Measurements from ENCODE around the gene CEACAM21. TPM values are rescaled to one million over a fixed set of nuclear protein-coding genes. Genes with fewer than 3 reads are reported as not detected.

CEACAM21 gene
- total RNA-seq, result 1 to 10 TPM in 2 of 4 donors, under 1 TPM in 2; 0.37 to 3.5 (median 1.4) TPM

DNA sequence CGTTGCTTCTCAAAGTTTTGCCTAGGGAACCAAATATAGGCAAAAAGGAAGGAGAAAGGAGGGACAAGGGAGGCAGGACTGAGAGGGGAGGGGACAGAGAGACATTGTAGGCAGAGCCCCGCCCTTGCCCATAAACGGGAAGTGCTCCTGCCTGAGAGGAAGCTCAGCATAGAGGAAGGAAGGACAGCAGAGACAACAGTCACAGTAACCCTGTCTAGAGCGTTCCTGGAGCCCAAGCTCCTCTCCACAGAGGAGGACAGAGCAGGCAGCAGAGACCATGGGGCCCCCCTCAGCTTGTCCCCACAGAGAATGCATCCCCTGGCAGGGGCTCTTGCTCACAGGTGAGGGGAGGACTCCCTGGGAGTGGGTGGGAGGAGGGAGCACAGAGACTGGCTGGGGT is at the start of gene CEACAM21:
Gene CEACAM21, plus strand, starts transcription at position 169 of the 400 bp plus-strand sequence. Its CDS starts 109 bp downstream, at position 278.
- DNase-seq (ENCODE audit: low spot score) (no peak), ATAC-seq (ENCODE audit: low FRiP score) (peak; percentile 44)
- TF ChIP-seq, protein P1, sequence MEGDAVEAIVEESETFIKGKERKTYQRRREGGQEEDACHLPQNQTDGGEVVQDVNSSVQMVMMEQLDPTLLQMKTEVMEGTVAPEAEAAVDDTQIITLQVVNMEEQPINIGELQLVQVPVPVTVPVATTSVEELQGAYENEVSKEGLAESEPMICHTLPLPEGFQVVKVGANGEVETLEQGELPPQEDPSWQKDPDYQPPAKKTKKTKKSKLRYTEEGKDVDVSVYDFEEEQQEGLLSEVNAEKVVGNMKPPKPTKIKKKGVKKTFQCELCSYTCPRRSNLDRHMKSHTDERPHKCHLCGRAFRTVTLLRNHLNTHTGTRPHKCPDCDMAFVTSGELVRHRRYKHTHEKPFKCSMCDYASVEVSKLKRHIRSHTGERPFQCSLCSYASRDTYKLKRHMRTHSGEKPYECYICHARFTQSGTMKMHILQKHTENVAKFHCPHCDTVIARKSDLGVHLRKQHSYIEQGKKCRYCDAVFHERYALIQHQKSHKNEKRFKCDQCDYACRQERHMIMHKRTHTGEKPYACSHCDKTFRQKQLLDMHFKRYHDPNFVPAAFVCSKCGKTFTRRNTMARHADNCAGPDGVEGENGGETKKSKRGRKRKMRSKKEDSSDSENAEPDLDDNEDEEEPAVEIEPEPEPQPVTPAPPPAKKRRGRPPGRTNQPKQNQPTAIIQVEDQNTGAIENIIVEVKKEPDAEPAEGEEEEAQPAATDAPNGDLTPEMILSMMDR (IDR thresholded peaks at IDR 0.05), result no peak

- no peak for ATAC-seq (ENCODE audit: low FRiP score)
- no peak for DNase-seq (ENCODE audit: low spot score)
- TF ChIP-seq, protein P1 (IDR thresholded peaks at IDR 0.05), result no peak
Observed at GRCh38 chr19:41527089-41527488, 48.9 kb upstream of the CEACAM21 start.

DNA sequence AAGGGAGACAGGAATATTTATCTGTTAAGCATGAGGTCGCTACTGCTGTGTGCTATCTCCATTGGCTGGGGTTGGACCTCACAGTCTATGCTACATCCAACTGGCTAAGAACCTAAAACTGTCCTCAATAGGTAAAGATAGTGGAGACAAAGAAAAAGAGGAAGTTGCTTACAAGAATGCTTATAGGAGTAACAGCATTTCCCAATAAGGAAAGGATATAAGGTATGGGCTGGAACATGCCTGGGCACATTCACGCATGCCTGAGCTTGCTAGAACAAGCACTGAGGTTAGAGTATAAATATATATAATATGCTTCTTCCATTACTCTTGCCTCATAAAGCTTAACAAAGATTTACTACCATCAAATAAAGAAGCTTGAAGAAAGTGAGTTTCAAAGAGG is 47.9 kb upstream of the CEACAM21 start:
- no peak for DNase-seq (ENCODE audit: low spot score)
- TF ChIP-seq, protein P1 (IDR thresholded peaks at IDR 0.05), result no peak
- no peak for ATAC-seq (ENCODE audit: low FRiP score)

GRCh38 chr19:41529484-41530183 is 46.3 kb upstream of the CEACAM21 start:
- ATAC-seq (ENCODE audit: low FRiP score) (no peak), DNase-seq (ENCODE audit: low spot score) (no peak)
- TF ChIP-seq, protein P1 (IDR thresholded peaks at IDR 0.05), result no peak

- ATAC-seq (ENCODE audit: low FRiP score) (no peak), DNase-seq (ENCODE audit: low spot score) (no peak)
- TF ChIP-seq, protein P1 (IDR thresholded peaks at IDR 0.05), result no peak
Observed at GRCh38 chr19:41530184-41530534, 45.8 kb upstream of the CEACAM21 start.

DNA sequence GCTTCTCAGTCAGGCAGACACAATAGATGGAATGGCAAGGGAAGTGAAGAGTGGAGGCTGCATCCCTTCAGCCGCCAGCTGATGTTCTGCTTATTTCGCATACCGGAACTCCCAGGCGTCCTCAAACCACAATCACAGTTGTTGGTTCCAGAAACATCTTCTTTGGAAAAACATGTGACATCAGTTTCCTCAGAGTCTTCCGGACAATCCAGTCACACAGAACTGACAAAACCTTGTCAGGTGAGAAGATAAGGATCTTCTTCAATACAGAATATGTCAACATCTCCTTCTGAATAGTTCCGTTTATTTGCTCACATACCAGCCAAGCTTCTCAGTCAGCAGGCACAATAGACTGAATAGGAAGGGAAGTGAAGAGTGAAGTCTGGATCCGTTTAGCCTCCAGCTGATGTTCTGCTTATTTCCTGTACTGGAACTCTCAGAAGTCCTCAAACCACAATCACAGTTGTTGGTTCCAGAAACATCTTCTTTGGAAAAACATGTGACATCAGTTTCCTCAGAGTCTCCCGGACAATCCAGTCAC is 45.1 kb upstream of the CEACAM21 start:
- TF ChIP-seq, protein P1 (IDR thresholded peaks at IDR 0.05), result no peak
- ATAC-seq (ENCODE audit: low FRiP score) (no peak), DNase-seq (ENCODE audit: low spot score) (no peak)
